ENCODE results near the gene EGFL7.
A peak's percentile ranks its signal among the peaks of the same experiment; 100 is the strongest.

Gene EGFL7

DNA sequence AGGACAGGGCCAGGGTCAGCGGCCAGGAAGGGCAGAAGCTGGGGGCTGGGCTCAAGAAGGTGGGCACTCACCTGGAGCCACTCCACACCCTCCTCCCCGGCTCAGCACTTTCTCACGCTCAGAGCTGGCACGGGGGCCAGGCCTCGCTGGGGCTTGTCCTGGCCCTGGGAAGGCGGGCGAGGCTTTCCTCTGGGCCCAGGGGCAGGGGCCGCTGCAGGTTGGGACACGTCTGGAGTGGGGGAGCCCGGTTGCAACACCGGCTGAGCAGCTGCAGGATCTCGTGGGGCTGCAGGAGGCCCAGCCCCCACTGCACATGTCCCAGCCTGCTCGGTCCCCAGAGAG lies 38.9 kb upstream of the EGFL7 start:
- H3K27me3 ChIP-seq (ENCODE audit: insufficient read depth, low read length, poor library complexity), result no peaks in the 10 kb centered on the region

DNA sequence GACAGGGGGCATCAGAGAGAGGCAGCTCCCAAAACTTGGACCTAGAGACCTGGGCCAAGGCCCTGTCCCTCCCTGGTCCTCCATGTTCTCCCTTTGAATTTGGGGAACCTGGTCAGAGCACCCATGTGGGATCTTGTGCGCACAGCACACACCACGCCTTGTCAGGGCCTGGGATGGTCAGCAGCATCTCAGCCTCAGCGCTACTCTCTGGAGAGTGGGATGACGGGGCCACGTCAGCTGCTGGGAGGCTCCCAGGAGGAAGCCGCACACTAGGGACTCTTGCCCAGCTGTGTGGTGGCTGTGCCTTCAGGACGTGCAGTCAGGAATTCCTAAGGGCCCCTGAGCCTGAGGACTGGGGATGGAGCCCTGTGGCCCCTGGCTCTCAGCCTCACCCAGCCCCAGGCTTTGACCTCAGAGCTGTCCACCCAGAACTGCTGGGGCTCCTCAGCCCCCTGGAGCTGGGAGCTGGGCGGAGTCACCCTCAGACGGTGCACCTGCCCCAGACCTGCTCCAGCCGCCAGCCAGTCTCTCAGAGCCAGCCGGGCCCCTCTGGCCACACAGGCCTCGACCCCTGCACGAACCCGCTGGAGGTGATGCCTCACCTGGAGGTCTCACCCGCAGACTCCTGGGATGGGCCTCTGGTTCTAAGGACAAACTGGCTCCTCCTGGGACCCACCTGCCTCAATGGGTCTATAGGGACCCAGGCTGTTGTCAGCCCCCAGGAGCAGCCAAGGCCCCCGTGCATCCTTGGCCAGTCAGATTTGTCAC lies 38.3 kb upstream of the EGFL7 start:
- Histone ChIP-seq H3K36me3 (ENCODE audit: control insufficient read depth, insufficient read depth, low read length) (no peaks in the 10 kb centered on the region), H3K27ac (ENCODE audit: low read depth, low read length) (no peak overlapping the region), H3K27me3 (ENCODE audit: insufficient read depth, low read length, poor library complexity) (no peaks in the 10 kb centered on the region), H3K18ac (ENCODE audit: low read length) (no peak overlapping the region), H3K56ac (ENCODE audit: low read length) (no peak overlapping the region), H2BK5ac (ENCODE audit: low read length) (no peak overlapping the region), H3K4me1 (ENCODE audit: control insufficient read depth, low read depth, low read length) (no peaks in the 10 kb centered on the region), H3K4me3 (ENCODE audit: low read length) (no peak overlapping the region), H4K5ac (ENCODE audit: low read length) (no peak overlapping the region), H3K23ac (ENCODE audit: low read length) (no peak overlapping the region), H3K9ac (ENCODE audit: low read length) (no peak overlapping the region), H2AK5ac (ENCODE audit: low read length) (no peak overlapping the region), H2BK120ac (ENCODE audit: low read depth, low read length) (no peak overlapping the region), H3K79me1 (ENCODE audit: low read length) (no peaks in the 10 kb centered on the region), H2BK15ac (replicated peaks; ENCODE audit: low read depth) (no peak overlapping the region), H3K79me2 (ENCODE audit: control insufficient read depth, insufficient read depth, low read length) (no peaks in the 10 kb centered on the region), H3K4me2 (ENCODE audit: low read length) (no peak overlapping the region), H4K8ac (ENCODE audit: low read depth, low read length) (no peak overlapping the region), H3K4ac (ENCODE audit: low read depth, low read length) (no peak overlapping the region)
- no peak for DNase-seq
- no CpG with 5 or more reads among the region's 16 CpGs for WGBS (ENCODE audit: extremely low coverage, insufficient coverage, low lambda C conversion rate)

More for the DNA sequence above, 38.9 kb upstream of the EGFL7 start:
- no peak overlapping the region for H3K18ac ChIP-seq (ENCODE audit: low read length)
- H3K23ac ChIP-seq (ENCODE audit: low read length), result no peak overlapping the region
- H2BK15ac ChIP-seq (replicated peaks; ENCODE audit: low read depth), result no peak overlapping the region
- H3K79me1 ChIP-seq (ENCODE audit: low read length), result no peaks in the 10 kb centered on the region
- H3K4me1 ChIP-seq (ENCODE audit: control insufficient read depth, low read depth, low read length), result no peaks in the 10 kb centered on the region
- no peak overlapping the region for H2BK120ac ChIP-seq (ENCODE audit: low read depth, low read length)
- no peak for DNase-seq
- H2AK5ac ChIP-seq (ENCODE audit: low read length), result no peak overlapping the region
- H3K4ac ChIP-seq (ENCODE audit: low read depth, low read length), result no peak overlapping the region
- H3K79me2 ChIP-seq (ENCODE audit: control insufficient read depth, insufficient read depth, low read length), result no peaks in the 10 kb centered on the region
- WGBS (ENCODE audit: extremely low coverage, insufficient coverage, low lambda C conversion rate), result no CpG with 5 or more reads among the region's 13 CpGs
- H3K9ac ChIP-seq (ENCODE audit: low read length), result no peak overlapping the region
- H2BK5ac ChIP-seq (ENCODE audit: low read length), result no peak overlapping the region
- H4K8ac ChIP-seq (ENCODE audit: low read depth, low read length), result no peak overlapping the region
- no peak overlapping the region for H3K4me3 ChIP-seq (ENCODE audit: low read length)
- H4K5ac ChIP-seq (ENCODE audit: low read length), result no peak overlapping the region
- H3K56ac ChIP-seq (ENCODE audit: low read length), result no peak overlapping the region
- H3K4me2 ChIP-seq (ENCODE audit: low read length), result no peak overlapping the region
- no peaks in the 10 kb centered on the region for H3K36me3 ChIP-seq (ENCODE audit: control insufficient read depth, insufficient read depth, low read length)
- no peak overlapping the region for H3K27ac ChIP-seq (ENCODE audit: low read depth, low read length)

DNA sequence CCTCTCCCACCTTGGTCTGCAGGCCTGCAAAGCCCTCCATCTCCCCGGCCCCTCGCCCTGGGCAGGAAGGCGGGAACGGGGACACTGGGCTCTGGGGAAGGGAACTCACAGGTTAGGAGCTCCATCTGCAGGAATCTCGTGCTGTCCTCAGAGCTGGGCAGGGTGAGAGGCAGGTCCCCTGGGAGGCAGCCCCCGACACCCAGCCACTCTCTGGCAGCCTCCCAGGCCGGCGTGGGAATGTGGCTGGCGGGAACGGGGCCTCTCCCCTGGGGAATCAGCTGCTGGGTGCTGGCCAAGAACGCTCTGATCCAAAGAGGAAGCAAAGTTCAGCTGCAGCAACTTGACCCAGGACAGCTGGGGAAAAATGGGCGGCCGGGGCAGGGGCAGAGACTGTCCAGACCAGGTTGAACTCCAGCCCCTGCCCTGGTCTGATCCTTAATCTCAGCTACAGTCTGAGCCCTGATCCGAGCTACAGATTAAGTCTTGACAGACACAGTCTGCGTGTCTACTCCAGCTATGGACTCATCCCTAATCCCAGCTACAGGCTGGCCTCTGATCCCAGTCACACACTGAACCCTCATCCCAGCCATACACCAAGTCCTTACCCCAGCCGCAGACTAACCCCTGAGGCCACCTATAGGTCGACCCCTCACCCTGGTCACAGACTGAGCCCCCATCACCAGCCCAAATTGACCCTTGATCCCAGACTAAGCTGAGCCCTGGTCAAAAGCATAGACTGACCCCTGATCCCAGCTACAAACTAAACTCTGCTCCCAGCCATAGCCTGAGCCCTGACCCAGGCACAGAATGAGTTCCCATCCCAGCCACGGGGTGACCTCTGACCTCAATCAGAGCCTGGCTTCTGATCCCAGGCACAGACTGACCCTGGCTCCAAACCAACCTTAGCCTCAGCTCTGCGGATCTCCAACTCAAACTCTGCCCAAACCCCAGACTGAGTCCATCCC lies 37.3 kb upstream of the EGFL7 start:
- H3K4me3 ChIP-seq (ENCODE audit: low read length), result no peak overlapping the region
- no peak overlapping the region for H3K4ac ChIP-seq (ENCODE audit: low read depth, low read length)
- H3K27ac ChIP-seq (ENCODE audit: low read depth, low read length), result no peak overlapping the region
- DNase-seq, result peak; percentile 56
- no peak overlapping the region for H2BK15ac ChIP-seq (replicated peaks; ENCODE audit: low read depth)
- WGBS (ENCODE audit: extremely low coverage, insufficient coverage, low lambda C conversion rate), result no CpG with 5 or more reads among the region's 19 CpGs
- no peak overlapping the region for H3K4me2 ChIP-seq (ENCODE audit: low read length)
- H2BK5ac ChIP-seq (ENCODE audit: low read length), result no peak overlapping the region
- no peak overlapping the region for H3K18ac ChIP-seq (ENCODE audit: low read length)
- H3K27me3 ChIP-seq (ENCODE audit: insufficient read depth, low read length, poor library complexity), result no peaks in the 10 kb centered on the region
- no peak overlapping the region for H4K8ac ChIP-seq (ENCODE audit: low read depth, low read length)
- no peak overlapping the region for H3K56ac ChIP-seq (ENCODE audit: low read length)
- no peaks in the 10 kb centered on the region for H3K79me1 ChIP-seq (ENCODE audit: low read length)
- no peaks in the 10 kb centered on the region for H3K4me1 ChIP-seq (ENCODE audit: control insufficient read depth, low read depth, low read length)
- H3K79me2 ChIP-seq (ENCODE audit: control insufficient read depth, insufficient read depth, low read length), result no peaks in the 10 kb centered on the region
- no peak overlapping the region for H3K9ac ChIP-seq (ENCODE audit: low read length)
- no peaks in the 10 kb centered on the region for H3K36me3 ChIP-seq (ENCODE audit: control insufficient read depth, insufficient read depth, low read length)
- no peak overlapping the region for H4K5ac ChIP-seq (ENCODE audit: low read length)
- no peak overlapping the region for H3K23ac ChIP-seq (ENCODE audit: low read length)
- no peak overlapping the region for H2AK5ac ChIP-seq (ENCODE audit: low read length)
- no peak overlapping the region for H2BK120ac ChIP-seq (ENCODE audit: low read depth, low read length)

DNA sequence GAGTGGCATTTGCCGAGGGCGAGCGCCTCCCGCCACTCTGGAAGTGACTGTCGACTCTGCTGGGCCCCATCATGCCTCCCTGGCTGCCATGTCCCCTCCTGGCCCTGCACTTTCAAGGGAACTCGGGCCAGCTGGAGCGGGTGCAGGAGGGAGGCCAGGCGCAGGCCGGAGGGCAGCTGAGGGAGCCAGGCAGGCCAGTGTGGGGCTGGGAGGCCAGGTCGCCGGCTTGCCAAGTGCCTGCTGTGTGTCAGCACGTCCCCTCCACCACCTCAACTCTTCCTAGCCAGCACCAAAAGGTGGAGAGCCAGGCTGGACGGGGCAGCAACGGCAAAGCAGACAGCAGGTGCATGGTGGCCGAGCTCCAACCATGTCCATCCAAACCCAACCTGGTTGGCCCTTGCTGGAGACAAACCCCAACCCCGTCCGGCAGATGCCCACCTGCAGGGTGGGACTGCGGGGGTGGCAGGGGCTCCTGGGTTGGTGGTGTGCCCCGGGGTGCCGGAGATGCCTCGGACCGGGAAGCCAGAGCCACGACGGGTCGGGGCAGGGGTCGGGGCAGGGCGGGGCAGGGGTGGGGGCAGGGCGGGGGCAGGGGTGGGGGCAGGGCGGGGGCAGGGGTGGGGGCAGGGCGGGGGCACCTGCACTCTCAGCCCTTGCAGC lies 36.5 kb upstream of the EGFL7 start:
- H4K5ac ChIP-seq (ENCODE audit: low read length), result no peak overlapping the region
- H3K18ac ChIP-seq (ENCODE audit: low read length), result no peak overlapping the region
- H4K8ac ChIP-seq (ENCODE audit: low read depth, low read length), result no peak overlapping the region
- H2BK5ac ChIP-seq (ENCODE audit: low read length), result no peak overlapping the region
- H2BK15ac ChIP-seq (replicated peaks; ENCODE audit: low read depth), result no peak overlapping the region
- no CpG with 5 or more reads among the region's 30 CpGs for WGBS (ENCODE audit: extremely low coverage, insufficient coverage, low lambda C conversion rate)
- H3K79me1 ChIP-seq (ENCODE audit: low read length), result no peaks in the 10 kb centered on the region
- H3K4ac ChIP-seq (ENCODE audit: low read depth, low read length), result no peak overlapping the region
- no peak overlapping the region for H3K23ac ChIP-seq (ENCODE audit: low read length)
- no peak overlapping the region for H2BK120ac ChIP-seq (ENCODE audit: low read depth, low read length)
- DNase-seq, result no peak
- no peaks in the 10 kb centered on the region for H3K79me2 ChIP-seq (ENCODE audit: control insufficient read depth, insufficient read depth, low read length)
- no peaks in the 10 kb centered on the region for H3K4me1 ChIP-seq (ENCODE audit: control insufficient read depth, low read depth, low read length)
- no peak overlapping the region for H3K27ac ChIP-seq (ENCODE audit: low read depth, low read length)
- H3K27me3 ChIP-seq (ENCODE audit: insufficient read depth, low read length, poor library complexity), result no peaks in the 10 kb centered on the region
- no peaks in the 10 kb centered on the region for H3K36me3 ChIP-seq (ENCODE audit: control insufficient read depth, insufficient read depth, low read length)
- H3K56ac ChIP-seq (ENCODE audit: low read length), result no peak overlapping the region
- H3K9ac ChIP-seq (ENCODE audit: low read length), result no peak overlapping the region
- H3K4me2 ChIP-seq (ENCODE audit: low read length), result no peak overlapping the region
- H2AK5ac ChIP-seq (ENCODE audit: low read length), result no peak overlapping the region
- no peak overlapping the region for H3K4me3 ChIP-seq (ENCODE audit: low read length)

DNA sequence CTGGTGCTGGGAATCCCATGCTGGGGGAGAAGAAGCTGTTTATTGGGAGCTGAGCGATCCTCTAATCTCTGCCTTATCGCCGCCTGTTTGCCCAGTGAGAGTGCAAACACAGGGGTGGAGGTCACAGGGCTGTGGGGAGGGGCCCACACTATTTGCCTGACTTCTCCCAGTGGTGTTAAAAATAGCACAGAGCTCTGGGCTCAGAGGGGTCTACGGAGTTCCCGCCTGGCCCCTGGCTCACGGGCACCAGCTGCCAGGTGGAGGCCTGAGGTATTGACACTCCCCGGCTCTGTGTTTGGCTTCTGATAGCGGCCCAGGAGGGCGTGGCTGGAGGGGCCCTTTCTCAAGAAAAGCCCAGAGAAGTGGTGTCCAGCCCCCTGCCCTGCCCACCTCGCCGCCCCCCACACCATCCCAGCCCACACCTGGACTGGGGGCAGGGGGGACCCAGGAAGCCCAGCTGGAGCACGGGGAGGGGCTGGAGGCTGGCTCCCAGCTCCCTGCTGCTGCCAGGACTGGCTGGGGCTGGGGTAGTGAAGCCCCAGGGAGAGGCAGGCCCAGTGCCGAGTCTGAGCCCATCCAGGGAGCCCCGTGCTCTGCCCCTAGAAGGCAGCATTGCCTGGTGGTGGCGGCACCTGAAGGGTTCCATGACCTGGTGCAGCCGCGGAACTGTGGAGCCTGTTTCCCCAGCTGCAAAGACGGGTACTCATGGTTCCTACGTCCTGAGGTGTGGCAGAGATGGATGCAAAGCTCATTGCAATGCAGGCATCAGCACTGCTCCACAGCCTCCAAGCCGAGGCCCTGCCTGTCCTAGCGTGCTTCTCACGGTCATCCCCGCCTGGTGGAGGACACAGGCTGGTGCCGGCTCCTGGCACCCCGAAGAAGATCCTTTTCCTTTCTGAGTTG lies 35.7 kb upstream of the EGFL7 start:
- H3K56ac ChIP-seq (ENCODE audit: low read length), result no peak overlapping the region
- H4K5ac ChIP-seq (ENCODE audit: low read length), result no peak overlapping the region
- peak; percentile 56 for DNase-seq
- H3K27me3 ChIP-seq (ENCODE audit: insufficient read depth, low read length, poor library complexity), result no peaks in the 10 kb centered on the region
- H3K4me1 ChIP-seq (ENCODE audit: control insufficient read depth, low read depth, low read length), result no peaks in the 10 kb centered on the region
- H2BK120ac ChIP-seq (ENCODE audit: low read depth, low read length), result no peak overlapping the region
- H3K9ac ChIP-seq (ENCODE audit: low read length), result no peak overlapping the region
- no peaks in the 10 kb centered on the region for H3K79me2 ChIP-seq (ENCODE audit: control insufficient read depth, insufficient read depth, low read length)
- no peak overlapping the region for H3K18ac ChIP-seq (ENCODE audit: low read length)
- H3K27ac ChIP-seq (ENCODE audit: low read depth, low read length), result no peak overlapping the region
- H3K79me1 ChIP-seq (ENCODE audit: low read length), result no peaks in the 10 kb centered on the region
- no peak overlapping the region for H4K8ac ChIP-seq (ENCODE audit: low read depth, low read length)
- H3K4me3 ChIP-seq (ENCODE audit: low read length), result no peak overlapping the region
- H3K4me2 ChIP-seq (ENCODE audit: low read length), result no peak overlapping the region
- H3K4ac ChIP-seq (ENCODE audit: low read depth, low read length), result no peak overlapping the region
- no peak overlapping the region for H2AK5ac ChIP-seq (ENCODE audit: low read length)
- no peak overlapping the region for H2BK5ac ChIP-seq (ENCODE audit: low read length)
- H3K36me3 ChIP-seq (ENCODE audit: control insufficient read depth, insufficient read depth, low read length), result no peaks in the 10 kb centered on the region
- no peak overlapping the region for H3K23ac ChIP-seq (ENCODE audit: low read length)
- no CpG with 5 or more reads among the region's 25 CpGs for WGBS (ENCODE audit: extremely low coverage, insufficient coverage, low lambda C conversion rate)
- H2BK15ac ChIP-seq (replicated peaks; ENCODE audit: low read depth), result no peak overlapping the region

All from mesendoderm (in vitro differentiated cells).